SK-N-MC (cell line): Measurements from ENCODE around the gene ACBD3.

Experiments used
- DNase-seq: peaks from one replicate; pipeline ENCODE4 v3.0.0-alpha.2; 2011; ENCODE audit warnings: low read depth, low spot score
- H3K27ac ChIP-seq: fragments of 200-600 bp; sonication (generic); 2 replicates; pipeline ENCODE4 v1.5.1; 2016; ENCODE audit warnings: mixed run types
- H3K36me3 ChIP-seq: fragments of 200-600 bp; sonication (generic); 2 replicates; pipeline ENCODE4 v1.6.1; 2017; ENCODE audit warnings: antibody characterized with exemption, low read length, mixed read lengths; ENCODE audit not compliant: insufficient read depth
- H3K4me3 ChIP-seq: fragments of 200-600 bp; sonication (generic); 2 replicates; pipeline ENCODE4 v1.5.1; 2016
- H3K9ac ChIP-seq: fragments of 200-600 bp; sonication (generic); 2 replicates; pipeline ENCODE4 v1.8.0; 2017; ENCODE audit warnings: mixed run types, mixed read lengths; ENCODE audit not compliant: insufficient read length
- H3K9me3 ChIP-seq: fragments of 200-600 bp; sonication (generic); 2 replicates; pipeline ENCODE4 v1.6.1; 2017; ENCODE audit warnings: low read depth, mild to moderate bottlenecking, antibody characterized with exemption, low read length, moderate library complexity, mixed read lengths
- EZH2 ChIP-seq: fragments of 200-600 bp; sonication (generic); IDR thresholded peaks from one replicate; pipeline ENCODE4 v1.6.1; 2017; ENCODE audit warnings: antibody characterized with exemption
- FOXP2 ChIP-seq: optimal IDR thresholded peaks from 2 replicates; pipeline ENCODE3; 2011; ENCODE audit warnings: mild to moderate bottlenecking, moderate library complexity; ENCODE audit not compliant: insufficient read depth; ENCODE audit errors: extremely low read length, control extremely low read depth
- POLR2AphosphoS5 ChIP-seq: IDR thresholded peaks from 2 replicates; pipeline ENCODE4 v1.6.1; 2012; ENCODE audit warnings: mild to moderate bottlenecking, low read depth, low read length, borderline replicate concordance

The ACBD3 gene

DNA sequence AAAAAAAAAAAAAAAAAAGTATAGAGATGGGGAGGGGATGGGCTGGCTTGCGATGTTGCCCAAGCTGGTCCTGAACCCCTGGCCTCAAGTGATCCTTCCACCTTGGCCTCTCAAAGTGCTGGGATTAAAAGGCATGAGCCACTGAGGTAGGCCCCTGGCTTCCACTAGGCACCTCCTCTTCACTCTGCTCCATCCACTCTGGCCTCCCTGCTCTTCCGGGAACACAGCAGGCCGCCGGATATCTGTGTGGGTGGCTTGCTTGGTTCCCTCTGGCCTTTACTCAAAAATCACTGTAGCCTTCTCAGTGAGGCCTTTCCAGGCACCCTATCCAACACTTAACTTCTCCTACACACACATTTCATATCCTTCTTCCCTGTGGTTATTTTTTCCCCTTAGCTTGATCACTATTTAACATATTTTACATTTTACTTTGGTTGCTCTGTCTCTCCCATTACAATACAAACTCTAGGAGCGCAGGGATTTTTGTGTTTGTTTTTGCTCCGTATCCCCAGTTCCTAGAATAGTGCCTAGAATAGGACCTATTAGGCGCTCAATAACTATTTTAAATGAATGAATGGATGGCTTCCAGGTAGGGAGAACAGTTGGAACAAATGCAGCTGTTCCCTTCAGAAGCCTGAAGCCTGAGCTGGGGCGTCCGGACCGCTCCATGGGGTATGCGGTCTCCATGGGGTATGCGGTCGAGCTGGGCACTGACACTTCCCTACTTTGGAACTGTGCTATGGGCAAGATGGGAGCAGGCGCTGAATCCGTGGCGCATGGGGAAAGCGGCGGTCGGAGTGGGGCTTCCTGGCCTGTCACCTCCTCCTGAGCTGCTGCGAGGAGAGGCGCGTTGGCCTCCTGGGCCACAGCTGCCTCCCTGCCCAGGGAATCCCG, 77.4 kb downstream of the ACBD3 start:
- Histone ChIP-seq H3K4me3 (peak overlapping the region; percentile 69), H3K9me3 (no peaks in the 10 kb centered on the region), H3K36me3 (no peaks in the 10 kb centered on the region), H3K9ac (no peak overlapping the region), H3K27ac (peak overlapping the region; percentile 38)
- peak; percentile 24 for DNase-seq
- TF ChIP-seq EZH2 (no peak), POLR2AphosphoS5 (peak; percentile 39; the same call in 1 of the 2 replicates)

DNA sequence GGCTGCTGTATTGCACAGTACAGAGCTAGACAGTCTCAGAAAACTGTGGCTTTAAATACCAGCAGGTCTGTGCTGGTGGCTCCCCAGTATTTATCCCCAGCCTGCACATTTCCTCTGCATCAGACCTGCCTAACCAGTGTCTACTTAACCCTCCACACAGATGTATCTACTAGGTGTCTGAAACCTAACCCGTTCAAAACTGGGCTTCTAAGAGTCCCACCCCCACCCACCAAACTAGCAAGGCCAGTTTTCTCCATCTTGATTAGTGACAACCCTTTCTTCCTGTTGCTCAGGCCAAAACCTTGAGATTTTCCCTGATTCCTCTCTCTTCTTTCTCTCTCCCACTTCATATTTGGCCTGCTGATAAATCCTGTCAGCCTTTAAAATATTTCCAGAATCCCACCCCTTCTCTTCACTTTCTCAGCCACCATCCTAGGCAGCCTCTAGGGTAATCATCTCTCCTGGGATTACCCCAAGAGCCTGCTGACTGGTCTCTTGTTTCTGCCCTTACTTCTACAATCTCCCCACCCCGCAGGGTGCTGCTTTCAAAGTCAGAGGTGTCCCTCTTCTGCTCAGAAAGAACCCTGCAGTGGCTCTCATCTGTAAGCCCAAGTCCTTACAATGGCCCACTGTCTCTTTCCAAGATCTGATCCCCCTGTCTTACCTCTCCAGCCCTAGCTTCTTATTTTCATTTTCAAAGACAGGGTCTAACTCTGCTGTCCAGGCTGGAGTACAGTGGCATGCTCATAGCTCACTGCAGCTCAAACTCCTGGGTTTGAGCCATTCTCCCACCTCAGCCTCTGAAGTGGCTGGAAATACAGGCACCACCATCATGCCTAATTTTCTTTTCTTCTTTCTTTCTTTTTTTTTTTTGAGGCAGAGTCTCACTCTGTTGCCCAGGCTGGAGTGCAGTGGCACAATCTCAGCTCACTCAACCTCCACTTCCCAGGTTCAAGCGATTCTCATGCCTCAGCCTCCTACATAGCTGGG, 78.8 kb downstream of the ACBD3 start:
- H3K36me3 ChIP-seq = no peaks in the 10 kb centered on the region
- no peak overlapping the region for H3K4me3 ChIP-seq

DNA sequence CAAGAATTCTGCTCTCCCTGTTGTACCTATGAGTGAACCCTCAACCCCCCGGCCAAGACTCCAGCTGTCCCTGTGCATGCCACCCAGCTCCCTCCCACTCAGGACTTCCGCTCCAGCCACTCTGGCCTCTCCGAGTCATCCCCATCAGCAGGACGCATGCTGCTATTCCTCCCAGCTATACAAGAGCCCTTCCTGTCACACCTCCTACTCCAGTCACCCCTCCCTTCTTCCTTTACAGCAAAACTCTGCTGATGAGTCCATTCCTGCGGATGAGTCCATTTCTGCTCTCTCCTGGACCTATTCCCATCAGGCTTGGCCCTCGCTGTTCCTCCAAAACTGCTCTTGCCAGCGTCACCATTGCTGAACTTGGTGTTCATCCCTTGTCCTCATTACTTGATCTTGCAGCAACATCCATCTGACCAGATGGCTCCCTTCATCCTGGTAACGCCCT, 81.8 kb downstream of the ACBD3 start:
- H3K4me3 ChIP-seq = no peak overlapping the region
- no peak for DNase-seq
- H3K9me3 ChIP-seq = no peaks in the 10 kb centered on the region
- no peak overlapping the region for H3K9ac ChIP-seq
- TF ChIP-seq POLR2AphosphoS5 (no peak), FOXP2 (no peak), EZH2 (no peak)
- no peak overlapping the region for H3K27ac ChIP-seq
- H3K36me3 ChIP-seq = no peaks in the 10 kb centered on the region

More for the DNA sequence above, 78.8 kb downstream of the ACBD3 start:
- H3K9ac ChIP-seq = no peak overlapping the region
- H3K9me3 ChIP-seq = no peaks in the 10 kb centered on the region
- DNase-seq = no peak
- no peak overlapping the region for H3K27ac ChIP-seq
- no peak for TF ChIP-seq EZH2
- no peak for TF ChIP-seq POLR2AphosphoS5
- no peak for TF ChIP-seq FOXP2

DNA sequence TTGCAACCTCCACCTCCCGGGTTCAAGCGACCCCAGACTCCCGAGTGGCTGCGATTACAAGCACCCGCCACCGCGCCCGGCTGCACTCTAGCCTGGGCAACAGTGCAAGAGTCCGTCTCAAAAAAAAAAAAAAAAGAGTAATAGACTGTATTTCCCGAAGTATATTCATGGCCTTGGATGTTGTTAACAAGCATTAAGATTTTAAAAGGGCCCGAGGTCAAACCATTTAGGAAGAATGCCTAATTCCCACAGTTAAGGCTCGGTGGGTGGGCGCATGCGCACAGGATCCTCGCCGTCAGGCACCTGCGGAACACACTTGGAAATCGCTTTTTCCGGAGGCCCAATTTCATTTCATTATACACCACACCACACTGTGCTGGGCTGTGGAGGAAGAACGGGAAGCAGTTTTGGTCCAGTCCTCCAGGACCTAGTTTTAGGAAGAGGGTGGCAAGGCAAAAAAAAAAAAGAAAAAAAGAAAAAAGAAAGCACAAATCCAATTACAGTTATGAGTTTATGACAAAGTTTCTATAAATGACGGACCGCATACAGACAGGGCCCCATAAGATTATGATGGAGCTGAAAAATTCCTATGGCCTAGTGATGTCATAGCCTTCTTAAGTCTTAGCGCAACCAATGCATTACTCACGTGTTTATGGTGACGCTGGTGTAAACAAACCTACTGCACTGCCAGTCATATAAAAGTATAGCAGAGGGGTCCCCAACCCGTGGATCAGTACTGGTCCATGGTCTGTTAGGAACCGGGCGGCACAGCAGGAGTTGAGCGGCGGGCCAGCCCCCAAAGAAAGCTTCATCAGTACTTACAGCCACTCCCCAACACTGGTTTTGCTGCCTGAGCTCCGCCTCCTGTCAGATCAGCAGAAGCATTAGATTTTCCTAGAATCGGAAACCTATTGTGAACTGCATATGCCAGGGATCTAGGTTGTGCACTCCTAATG, 85.8 kb downstream of the ACBD3 start:
- no peak overlapping the region for H3K27ac ChIP-seq
- H3K9ac ChIP-seq = peak overlapping the region; percentile 4
- H3K9me3 ChIP-seq = no peaks in the 10 kb centered on the region
- DNase-seq = no peak
- peak overlapping the region; percentile 78 for H3K4me3 ChIP-seq
- TF ChIP-seq POLR2AphosphoS5 (no peak), FOXP2 (no peak), EZH2 (no peak)
- H3K36me3 ChIP-seq = no peaks in the 10 kb centered on the region

DNA sequence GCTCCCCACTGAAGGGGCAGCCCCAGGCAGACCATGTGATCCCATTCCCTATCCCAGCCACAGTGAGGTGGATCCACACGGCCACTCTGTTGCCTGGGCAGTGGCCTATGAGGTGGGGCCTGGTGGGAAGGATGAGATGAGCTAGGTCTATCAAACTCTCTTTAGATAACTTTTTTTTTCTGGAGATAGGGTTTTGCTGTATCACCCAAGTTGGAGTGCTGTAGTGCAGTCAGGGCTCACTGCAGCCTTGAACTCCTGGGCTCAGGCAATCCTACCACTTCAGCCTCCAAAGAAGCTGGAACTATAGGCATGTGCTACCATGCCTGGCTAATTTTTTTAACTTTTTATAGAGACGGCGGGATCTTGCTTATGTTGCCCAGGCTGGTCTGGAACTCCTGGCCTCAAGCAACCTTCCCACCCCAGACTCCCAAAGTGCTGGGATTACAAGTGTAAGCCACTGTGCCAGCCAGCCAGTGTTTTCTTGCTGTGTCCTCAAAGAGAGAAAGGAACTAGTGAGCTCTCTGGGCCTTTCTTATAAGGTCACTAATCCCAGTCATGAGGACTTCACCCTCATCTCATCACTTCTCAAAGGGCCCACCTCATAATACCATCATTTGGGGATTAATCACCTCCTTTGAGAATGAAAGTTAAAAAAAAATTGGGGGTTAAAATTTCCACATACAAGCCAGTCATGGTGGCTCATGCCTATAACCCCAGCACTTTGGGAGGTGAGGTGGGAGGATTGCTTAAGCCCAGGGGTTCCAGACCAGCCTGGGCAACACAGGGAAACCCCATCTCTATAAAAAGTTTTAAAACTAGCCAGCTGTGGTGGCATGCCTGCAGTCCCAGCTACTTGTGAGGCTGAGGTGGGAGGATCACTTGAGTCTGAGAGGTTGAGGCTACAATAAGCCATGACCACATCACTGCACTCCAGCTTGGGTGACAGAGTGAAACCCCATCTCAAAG, 87.4 kb downstream of the ACBD3 start:
- Histone ChIP-seq H3K9me3 (no peaks in the 10 kb centered on the region), H3K4me3 (no peak overlapping the region), H3K27ac (no peak overlapping the region), H3K9ac (no peak overlapping the region), H3K36me3 (no peaks in the 10 kb centered on the region)
- DNase-seq = no peak
- TF ChIP-seq POLR2AphosphoS5 (no peak), EZH2 (no peak), FOXP2 (no peak)

DNA sequence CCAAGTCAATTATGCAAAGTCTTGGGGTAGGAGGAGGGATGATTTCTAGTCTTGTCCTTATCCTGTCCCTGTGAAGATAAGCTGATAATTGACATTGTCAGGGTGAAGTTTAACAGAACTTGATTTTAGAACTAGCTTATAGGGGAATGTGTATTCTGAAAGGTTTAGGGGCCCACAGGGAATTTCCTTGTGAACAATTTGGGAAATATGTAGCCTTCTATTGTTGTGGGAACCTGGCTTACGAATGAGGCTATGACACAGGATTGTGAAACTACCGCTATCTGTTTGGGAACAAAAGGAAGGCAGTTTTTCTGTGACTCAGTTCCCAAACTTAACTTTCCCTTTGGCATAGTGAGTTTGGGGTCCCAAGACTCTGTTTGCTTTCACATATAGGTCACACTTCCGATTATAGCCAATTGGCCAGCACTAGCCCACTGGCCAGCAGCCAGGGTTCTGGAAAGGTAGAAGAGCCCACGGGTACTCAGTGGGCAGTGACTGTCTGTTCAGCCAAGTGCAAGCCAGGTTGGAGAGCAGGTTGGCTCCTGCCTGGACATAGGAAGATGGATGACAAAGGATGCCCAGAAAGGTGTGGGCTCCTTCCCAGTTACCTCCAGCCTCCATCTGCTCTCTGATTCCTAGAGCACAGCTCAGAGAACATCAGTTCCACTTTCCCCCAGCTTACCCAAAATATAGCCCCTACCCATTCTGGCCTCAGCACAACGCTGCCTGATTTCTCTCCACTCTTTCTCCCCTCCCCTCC, 88.5 kb downstream of the ACBD3 start:
- DNase-seq = no peak
- Histone ChIP-seq H3K27ac (no peak overlapping the region), H3K9ac (no peak overlapping the region), H3K9me3 (no peaks in the 10 kb centered on the region), H3K36me3 (no peaks in the 10 kb centered on the region), H3K4me3 (no peak overlapping the region)
- no peak for TF ChIP-seq FOXP2
- TF ChIP-seq EZH2 = no peak
- TF ChIP-seq POLR2AphosphoS5 = no peak
